GM12878 (cell line): ENCODE measurements around the gene LYRM4. TPM values are rescaled to one million over a fixed set of nuclear protein-coding genes. Genes with fewer than 3 reads are reported as not detected.

Experiments
- ATAC-seq: fragments of 200-7000 bp; cut with Tn5 transposase; 3 replicates; pipeline ENCODE4 v1.9.1; 2020; ENCODE audit warnings: mild to moderate bottlenecking, moderate library complexity
- BruUV-seq: library from RNA; stranded (reverse); fragments of 400-500 nt; replicated peaks from 2 replicates; lab custom pipeline; 2021; lab: Mats Ljungman, UMichigan
- CTCF ChIA-PET: fragments of 300-600 bp; sonication (Branson Sonifier 250); formaldehyde crosslinking; extraction: SDS; loops from one replicate; lab custom pipeline; 2021; ENCODE audit warnings: inconsistent platforms; lab: Yijun Ruan, JAX
- POLR2A ChIA-PET: fragments of 350-600 bp; formaldehyde crosslinking; extraction: SDS; loops from one replicate; lab custom pipeline; 2021; ENCODE audit warnings: inconsistent platforms; lab: Charles Lee
- RAD21 ChIA-PET: fragments of 300-600 bp; sonication (Branson Sonifier 250); formaldehyde crosslinking; loops from one replicate; lab custom pipeline; 2023; ENCODE audit warnings: antibody characterized with exemption; ENCODE audit not compliant: unreplicated experiment; lab: Charles Lee
- SMC1A ChIA-PET: fragments of 300-600 bp; sonication (Branson Sonifier 250); formaldehyde crosslinking; loops from one replicate; lab custom pipeline; 2023; ENCODE audit not compliant: unreplicated experiment, uncharacterized antibody; lab: Charles Lee
- DNase-seq: peaks from one replicate; pipeline ENCODE4 v3.0.0-alpha.2; 2011; ENCODE audit warnings: low read depth, low spot score
- FAIRE-seq: peaks from 3 replicates; lab custom pipeline; 2011; peaks lifted over from hg19 to GRCh38; lab: Jason Lieb, UNC
- H2AFZ ChIP-seq: 2 replicates; pipeline ENCODE4 v1.6.0; 2011; ENCODE audit warnings: low read depth, low read length, control low read depth; ENCODE audit not compliant: control insufficient read depth
- H3K27ac ChIP-seq: 2 replicates; pipeline ENCODE4 v1.5.1; 2011; ENCODE audit warnings: control low read depth; ENCODE audit not compliant: control insufficient read depth, insufficient read depth
- H3K27me3 ChIP-seq, 2 experiments: replicated peaks in 1 of 2; 2 replicates each; pipeline versions ENCODE4 v1.6.0 to v1.6.1; 2011; ENCODE audit warnings: low read length in 1 of 2; ENCODE audit not compliant: control insufficient read depth in 2 of 2, insufficient read depth in 2 of 2
- H3K36me3 ChIP-seq, 2 experiments: 2 replicates each; pipeline ENCODE4 v1.5.1; 2011; ENCODE audit warnings: low read length in 1 of 2; ENCODE audit not compliant: control insufficient read depth in 2 of 2, insufficient read depth in 2 of 2
- H3K4me1 ChIP-seq: 2 replicates; pipeline ENCODE4 v1.6.1; 2011; ENCODE audit warnings: mild to moderate bottlenecking, low read length, moderate library complexity, mixed read lengths; ENCODE audit not compliant: control insufficient read depth, insufficient read depth
- H3K4me2 ChIP-seq: 2 replicates; pipeline ENCODE4 v1.6.0; 2011; ENCODE audit warnings: control low read depth; ENCODE audit not compliant: control insufficient read depth, insufficient read depth
- H3K4me3 ChIP-seq: fragments of 200-600 bp; sonication (generic); 2 replicates; pipeline ENCODE4 v1.5.1; 2016
- H3K79me2 ChIP-seq: 2 replicates; pipeline ENCODE4 v1.6.0; 2011; ENCODE audit warnings: low read length; ENCODE audit not compliant: control insufficient read depth, insufficient read depth
- H3K9ac ChIP-seq: 2 replicates; pipeline ENCODE4 v1.8.0; 2011; ENCODE audit warnings: low read length, control low read depth, mixed read lengths; ENCODE audit not compliant: control insufficient read depth, insufficient read depth
- H3K9me3 ChIP-seq: replicated peaks from 3 replicates; pipeline ENCODE4 v1.5.1; 2011; ENCODE audit warnings: mild to moderate bottlenecking, low read length; ENCODE audit not compliant: control insufficient read depth, insufficient read depth
- H4K20me1 ChIP-seq: 2 replicates; pipeline ENCODE4 v1.6.0; 2011; ENCODE audit not compliant: control insufficient read depth, insufficient read depth
- CBX5 ChIP-seq: sonication (generic); IDR thresholded peaks from 2 replicates; pipeline ENCODE4 v1.6.1; 2016; ENCODE audit warnings: low read depth, moderate library complexity, mild to moderate bottlenecking, inconsistent platforms
- EP300 ChIP-seq, 2 experiments: fragments of 150-350 bp in 1 of 2; IDR thresholded peaks; 2 replicates each; pipeline ENCODE4 v1.6.1; 2011 to 2012; ENCODE audit warnings: low read depth in 2 of 2, low read length in 2 of 2, borderline replicate concordance in 1 of 2, improper control_type of control experiment in 1 of 2, inconsistent platforms in 1 of 2; ENCODE audit not compliant: control insufficient read depth in 1 of 2
- KDM1A ChIP-seq: fragments of 200-600 bp; sonication (generic); IDR thresholded peaks from 2 replicates; pipeline ENCODE4 v1.6.1; 2016; ENCODE audit warnings: borderline replicate concordance
- POLR2A ChIP-seq: IDR thresholded peaks from 2 replicates; pipeline ENCODE4 v1.6.1; 2011; ENCODE audit warnings: low read depth, mild to moderate bottlenecking, low read length
- RCOR1 ChIP-seq: conservative IDR thresholded peaks from 2 replicates; pipeline ENCODE4 v1.6.1; 2012; ENCODE audit warnings: low read depth, low read length, improper control_type of control experiment
- SUPT20H ChIP-seq: IDR thresholded peaks from 2 replicates; pipeline ENCODE4 v1.6.1; 2011; ENCODE audit warnings: low read depth, mild to moderate bottlenecking, low read length, moderate library complexity, borderline replicate concordance; ENCODE audit not compliant: control insufficient read depth
- TAF1 ChIP-seq: IDR thresholded peaks from 2 replicates; pipeline ENCODE4 v1.6.1; 2011; ENCODE audit warnings: mild to moderate bottlenecking, low read depth, low read length, borderline replicate concordance
- ZNF622 ChIP-seq: fragments of 450-650 bp; IDR thresholded peaks from 2 replicates; pipeline ENCODE4 v1.6.1; 2017; ENCODE audit warnings: mild to moderate bottlenecking, inconsistent platforms
- WGBS: methylation state at CpG from one replicate; pipeline ENCODE4 v1.1.6; 2016; ENCODE audit warnings: low lambda C conversion rate; ENCODE audit not compliant: insufficient replicate concordance, insufficient coverage; ENCODE audit errors: missing lambda C conversion rate; 5-methylcytosine and 5-hydroxymethylcytosine counted together
- in situ Hi-C: fragments of 300-500 bp; cut with MboI; formaldehyde crosslinking; loops from 9 replicates; pipeline ENCODE4 v1.14.3; 2018; ENCODE audit warnings: mixed read lengths
- intact Hi-C: fragments of 100-400 bp; cut with micrococcal nuclease; formaldehyde crosslinking; loops from one replicate; pipeline ENCODE4 v1.14.2; 2022; ENCODE audit not compliant: unreplicated experiment
- polyA plus RNA-seq, 11 experiments: library from polyadenylated mRNA; depleted of rRNA in 4 of 11; unstranded in 6 of 11; stranded (reverse) in 5 of 11; fragments of >200 nt; fragmentation: Nextera tagmentation in 4 of 11; fragmentation: Illumina TruSeq in 1 of 11; extraction: Ambion mirVana in 4 of 11; extraction: Trizol in 1 of 11; gene quantifications; 1 replicate in 1 of 11; 2 replicates in 10 of 11; pipeline versions ENCODE4 v1.2.1 to v1.2.3, GENCODE V29; 2011 to 2016; ENCODE audit warnings: inconsistent platforms in 2 of 11, missing spikeins in 2 of 11, low read depth in 1 of 11
- total RNA-seq, 4 experiments: library from RNA; depleted of rRNA in 3 of 4; stranded (reverse); fragments of >200 nt in 3 of 4; fragmentation: Illumina TruSeq in 1 of 4; extraction: Trizol in 1 of 4; gene quantifications; 2 replicates each; pipeline versions ENCODE4 v1.2.1 to v1.2.3, GENCODE V29; 2013 to 2021
- TF ChIP-seq, protein P1 (sequence below), 3 experiments: IDR thresholded peaks in 2 of 3; conservative IDR thresholded peaks in 1 of 3; 2 replicates each; pipeline ENCODE4 v1.5.1; 2011; ENCODE audit warnings: low read depth in 3 of 3, low read length in 3 of 3, mild to moderate bottlenecking in 3 of 3, control low read depth in 2 of 3, moderate library complexity in 2 of 3, inconsistent platforms in 1 of 3, mixed read lengths in 1 of 3; ENCODE audit not compliant: control insufficient read depth in 2 of 3, insufficient read depth in 1 of 3; ENCODE audit errors: extremely low read depth in 1 of 3
- TF ChIP-seq, protein P2 (sequence below): IDR thresholded peaks from 2 replicates; pipeline ENCODE4 v1.6.1; 2011; ENCODE audit warnings: borderline replicate concordance, low read depth, mild to moderate bottlenecking, moderate library complexity, low read length; ENCODE audit not compliant: insufficient read depth, poor library complexity, severe bottlenecking

LYRM4 gene
- total and polyA plus RNA-seq, 10 of the 15 experiments (the other 5 are each of a cell fraction or from before 2014, with no cell fraction given), result 32.7 to 66.8 (median 44.0) TPM

DNA sequence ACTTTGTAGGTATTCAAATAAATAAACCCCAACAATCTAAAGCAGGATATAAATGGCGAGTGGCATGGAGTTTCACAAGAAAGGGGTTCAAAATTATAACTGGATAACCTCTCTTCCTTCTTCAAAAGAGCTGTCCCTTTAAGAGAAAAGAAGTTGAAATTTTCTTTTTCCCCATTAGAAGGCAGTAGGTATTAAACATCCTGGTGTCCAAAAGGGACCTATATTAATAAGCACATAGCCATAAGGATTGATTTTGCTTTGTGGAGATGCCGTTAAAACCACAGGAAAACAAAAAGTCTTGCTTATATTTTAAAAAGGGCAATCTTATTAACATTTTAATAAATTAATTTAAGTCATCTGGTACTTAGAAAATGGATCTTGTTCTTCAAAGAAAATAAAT, 76.5 kb downstream of the LYRM4 start:
- Histone ChIP-seq H3K27me3 (no peaks in the 10 kb centered on the region), H3K36me3 (no peaks in the 10 kb centered on the region), H3K4me1 (no peaks in the 10 kb centered on the region), H3K9me3 (no peaks in the 10 kb centered on the region), H2AFZ (no peak overlapping the region), H3K4me3 (no peak overlapping the region), H3K27ac (no peak overlapping the region), H3K79me2 (no peaks in the 10 kb centered on the region), H3K9ac (no peak overlapping the region), H4K20me1 (no peaks in the 10 kb centered on the region), H3K4me2 (no peak overlapping the region)
- WGBS, result 46% methylated on average over 2 of the region's 2 CpGs
- RAD21 ChIA-PET, result interaction anchor here (0.5 kb wide), 1 partner anchor 231 kb away, joined by 4 read pairs; no protein-coding TSS in a partner anchor
- no peak for FAIRE-seq
- ATAC-seq, result no peak
- no peak for TF ChIP-seq ZNF622
- no peak for TF ChIP-seq TAF1
- no peak for TF ChIP-seq POLR2A
- no peak for TF ChIP-seq CBX5
- intact Hi-C loops (no loop called here), in situ Hi-C loops (no loop called here)
- CTCF ChIA-PET, result interaction anchor here (1.7 kb wide), 2 partner anchors 10 to 40 kb away, joined by 7 read pairs; no protein-coding TSS in a partner anchor
- no peak for DNase-seq
- POLR2A ChIA-PET, result interaction anchor here (1.0 kb wide), 1 partner anchor 10 kb away, joined by 3 read pairs; no protein-coding TSS in a partner anchor
- BruUV-seq, result no TSS peak
- SMC1A ChIA-PET, result interaction anchor here (1.7 kb wide), 2 partner anchors 10 to 40 kb away, joined by 8 read pairs; no protein-coding TSS in a partner anchor

DNA sequence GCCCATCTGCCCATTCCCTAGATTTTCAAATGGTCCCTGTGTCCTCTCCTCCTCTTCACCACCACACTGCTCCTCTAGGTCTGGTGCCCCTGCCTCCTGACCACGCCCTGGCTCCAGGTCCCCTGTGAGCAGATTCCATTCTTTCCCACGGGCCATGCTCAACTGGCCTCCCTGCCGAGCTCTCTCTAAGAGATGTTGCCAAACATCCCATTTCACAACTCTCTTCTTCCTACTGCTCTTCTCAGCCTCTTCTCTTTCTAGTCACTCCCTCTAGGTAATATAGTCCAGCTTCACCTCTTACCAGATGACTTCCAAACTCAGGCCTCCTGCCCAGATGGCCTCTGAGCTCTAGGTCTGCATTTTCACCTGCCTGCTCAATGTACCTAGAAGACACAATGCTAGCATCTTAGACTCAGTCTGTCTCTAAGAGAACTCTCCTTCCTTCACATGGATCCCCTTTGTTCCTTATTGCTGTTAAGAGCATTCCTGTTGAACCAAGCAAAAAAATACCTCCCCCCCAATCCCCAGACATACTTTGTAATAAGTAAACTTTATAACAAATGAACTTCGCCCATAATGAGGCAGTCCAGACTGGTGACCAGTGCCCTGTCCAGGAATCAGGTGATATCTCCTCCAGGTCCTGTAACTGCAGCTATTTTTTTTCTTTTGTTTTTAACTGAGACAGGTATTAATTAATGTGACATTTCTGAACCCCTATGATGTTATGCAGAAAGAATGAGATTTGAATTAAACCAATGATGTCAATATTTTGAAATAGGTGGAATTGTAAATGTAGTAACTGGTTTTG, 79.0 kb downstream of the LYRM4 start:
- Histone ChIP-seq H3K9ac (no peak overlapping the region), H3K4me1 (no peaks in the 10 kb centered on the region), H2AFZ (no peak overlapping the region), H3K27ac (no peak overlapping the region), H3K4me2 (no peak overlapping the region), H3K27me3 (no peaks in the 10 kb centered on the region), H3K36me3 (no peaks in the 10 kb centered on the region), H3K4me3 (no peak overlapping the region), H3K79me2 (no peaks in the 10 kb centered on the region), H3K9me3 (no peaks in the 10 kb centered on the region), H4K20me1 (no peaks in the 10 kb centered on the region)
- in situ Hi-C loops, result no loop called here
- POLR2A ChIA-PET, result interaction anchor here (1.3 kb wide), 1 partner anchor 36 kb away, joined by 4 read pairs; no protein-coding TSS in a partner anchor
- RAD21 ChIA-PET, result no interaction called here
- CTCF ChIA-PET, result interaction anchor here (1.3 to 1.4 kb wide), 2 partner anchors 38 to 122 kb away, joined by 4 to 5 read pairs; no protein-coding TSS in a partner anchor
- FAIRE-seq, result no peak
- intact Hi-C loops, result no loop called here
- WGBS, result 99% methylated on average over 4 of the region's 4 CpGs
- ATAC-seq, result no peak
- no TSS peak for BruUV-seq
- SMC1A ChIA-PET, result no interaction called here
- DNase-seq, result no peak
- TF ChIP-seq EP300 (IDR thresholded peaks at IDR 0.05; ENCODE audit: borderline replicate concordance in 1 of 2, control insufficient read depth in 1 of 2, low read depth in 2 of 2, low read length in 2 of 2) (no peak), SUPT20H (no peak), KDM1A (no peak), RCOR1 (no peak)
- TF ChIP-seq, protein P1, sequence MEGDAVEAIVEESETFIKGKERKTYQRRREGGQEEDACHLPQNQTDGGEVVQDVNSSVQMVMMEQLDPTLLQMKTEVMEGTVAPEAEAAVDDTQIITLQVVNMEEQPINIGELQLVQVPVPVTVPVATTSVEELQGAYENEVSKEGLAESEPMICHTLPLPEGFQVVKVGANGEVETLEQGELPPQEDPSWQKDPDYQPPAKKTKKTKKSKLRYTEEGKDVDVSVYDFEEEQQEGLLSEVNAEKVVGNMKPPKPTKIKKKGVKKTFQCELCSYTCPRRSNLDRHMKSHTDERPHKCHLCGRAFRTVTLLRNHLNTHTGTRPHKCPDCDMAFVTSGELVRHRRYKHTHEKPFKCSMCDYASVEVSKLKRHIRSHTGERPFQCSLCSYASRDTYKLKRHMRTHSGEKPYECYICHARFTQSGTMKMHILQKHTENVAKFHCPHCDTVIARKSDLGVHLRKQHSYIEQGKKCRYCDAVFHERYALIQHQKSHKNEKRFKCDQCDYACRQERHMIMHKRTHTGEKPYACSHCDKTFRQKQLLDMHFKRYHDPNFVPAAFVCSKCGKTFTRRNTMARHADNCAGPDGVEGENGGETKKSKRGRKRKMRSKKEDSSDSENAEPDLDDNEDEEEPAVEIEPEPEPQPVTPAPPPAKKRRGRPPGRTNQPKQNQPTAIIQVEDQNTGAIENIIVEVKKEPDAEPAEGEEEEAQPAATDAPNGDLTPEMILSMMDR (IDR thresholded peaks at IDR 0.05 in 2 of 3, conservative IDR thresholded peaks at IDR 0.05 in 1 of 3; ENCODE audit: control insufficient read depth in 2 of 3, extremely low read depth in 1 of 3, insufficient read depth in 1 of 3, low read depth in 3 of 3, low read length in 3 of 3), result no peak
- TF ChIP-seq, protein P2, sequence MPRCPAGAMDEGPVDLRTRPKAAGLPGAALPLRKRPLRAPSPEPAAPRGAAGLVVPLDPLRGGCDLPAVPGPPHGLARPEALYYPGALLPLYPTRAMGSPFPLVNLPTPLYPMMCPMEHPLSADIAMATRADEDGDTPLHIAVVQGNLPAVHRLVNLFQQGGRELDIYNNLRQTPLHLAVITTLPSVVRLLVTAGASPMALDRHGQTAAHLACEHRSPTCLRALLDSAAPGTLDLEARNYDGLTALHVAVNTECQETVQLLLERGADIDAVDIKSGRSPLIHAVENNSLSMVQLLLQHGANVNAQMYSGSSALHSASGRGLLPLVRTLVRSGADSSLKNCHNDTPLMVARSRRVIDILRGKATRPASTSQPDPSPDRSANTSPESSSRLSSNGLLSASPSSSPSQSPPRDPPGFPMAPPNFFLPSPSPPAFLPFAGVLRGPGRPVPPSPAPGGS, result no peak
